ENCODE data around the gene LHX3. TPM values are rescaled to one million over a fixed set of nuclear protein-coding genes. Genes with fewer than 3 reads are reported as not detected.

LHX3 gene
- total RNA-seq, 1 donor: not detected

- no peak for DNase-seq (ENCODE audit: low read depth)
- no peak for TF ChIP-seq CTCF (IDR thresholded peaks at IDR 0.05; ENCODE audit: insufficient read depth, low read length)
- no peak overlapping the region for H3K4me3 ChIP-seq (ENCODE audit: low read depth, low read length)
Observed at GRCh38 chr9:136219276-136219675, 14.3 kb upstream of the LHX3 start.

- no peak overlapping the region for H3K4me3 ChIP-seq (ENCODE audit: low read depth, low read length)
- no peak for TF ChIP-seq CTCF (IDR thresholded peaks at IDR 0.05; ENCODE audit: insufficient read depth, low read length)
- DNase-seq (ENCODE audit: low read depth): no peak
Observed at GRCh38 chr9:136218673-136219072, 13.7 kb upstream of the LHX3 start.

DNA sequence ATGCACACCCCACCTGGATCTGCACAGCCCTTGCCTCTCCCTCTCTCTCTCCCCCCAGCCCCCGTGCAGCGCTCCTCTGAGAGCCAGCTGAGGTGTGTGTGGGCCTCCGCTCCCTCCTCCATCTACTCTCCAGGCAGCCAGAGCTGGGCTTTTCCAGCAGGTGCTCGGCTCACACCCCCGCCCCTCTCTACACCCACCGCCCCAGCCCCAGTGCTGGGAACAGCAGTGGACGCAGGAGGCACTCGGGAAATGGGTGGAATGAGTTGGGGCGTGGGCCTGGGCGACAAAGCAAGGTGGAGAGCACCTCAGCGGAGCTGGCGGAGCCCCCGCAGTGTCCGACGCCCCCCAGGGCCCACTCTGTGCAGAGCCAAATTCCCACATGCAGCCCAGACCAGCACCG lies 13.3 kb upstream of the LHX3 start:
- DNase-seq (ENCODE audit: low read depth): no peak
- H3K4me3 ChIP-seq (ENCODE audit: low read depth, low read length): no peak overlapping the region
- no peak for TF ChIP-seq CTCF (IDR thresholded peaks at IDR 0.05; ENCODE audit: insufficient read depth, low read length)

GRCh38 chr9:136216541-136217244 lies 11.8 kb upstream of the LHX3 start:
- no peak overlapping the region for H3K4me3 ChIP-seq (ENCODE audit: low read depth, low read length)
- no peak for DNase-seq (ENCODE audit: low read depth)
- no peak for TF ChIP-seq CTCF (IDR thresholded peaks at IDR 0.05; ENCODE audit: insufficient read depth, low read length)

GRCh38 chr9:136213733-136214132 lies 8.8 kb upstream of the LHX3 start:
- no peak for DNase-seq (ENCODE audit: low read depth)
- no peak overlapping the region for H3K4me3 ChIP-seq (ENCODE audit: low read depth, low read length)
- no peak for TF ChIP-seq CTCF (IDR thresholded peaks at IDR 0.05; ENCODE audit: insufficient read depth, low read length)

GRCh38 chr9:136212345-136212950 lies 7.5 kb upstream of the LHX3 start:
- DNase-seq (ENCODE audit: low read depth): no peak
- no peak overlapping the region for H3K4me3 ChIP-seq (ENCODE audit: low read depth, low read length)
- no peak for TF ChIP-seq CTCF (IDR thresholded peaks at IDR 0.05; ENCODE audit: insufficient read depth, low read length)
